ENCODE results near the gene ALDH1A1. TPM values are rescaled to one million over a fixed set of nuclear protein-coding genes. Genes with fewer than 3 reads are reported as not detected.

The ALDH1A1 gene
- total RNA-seq, 1 donor from 2014 or later, result 527 TPM

DNA sequence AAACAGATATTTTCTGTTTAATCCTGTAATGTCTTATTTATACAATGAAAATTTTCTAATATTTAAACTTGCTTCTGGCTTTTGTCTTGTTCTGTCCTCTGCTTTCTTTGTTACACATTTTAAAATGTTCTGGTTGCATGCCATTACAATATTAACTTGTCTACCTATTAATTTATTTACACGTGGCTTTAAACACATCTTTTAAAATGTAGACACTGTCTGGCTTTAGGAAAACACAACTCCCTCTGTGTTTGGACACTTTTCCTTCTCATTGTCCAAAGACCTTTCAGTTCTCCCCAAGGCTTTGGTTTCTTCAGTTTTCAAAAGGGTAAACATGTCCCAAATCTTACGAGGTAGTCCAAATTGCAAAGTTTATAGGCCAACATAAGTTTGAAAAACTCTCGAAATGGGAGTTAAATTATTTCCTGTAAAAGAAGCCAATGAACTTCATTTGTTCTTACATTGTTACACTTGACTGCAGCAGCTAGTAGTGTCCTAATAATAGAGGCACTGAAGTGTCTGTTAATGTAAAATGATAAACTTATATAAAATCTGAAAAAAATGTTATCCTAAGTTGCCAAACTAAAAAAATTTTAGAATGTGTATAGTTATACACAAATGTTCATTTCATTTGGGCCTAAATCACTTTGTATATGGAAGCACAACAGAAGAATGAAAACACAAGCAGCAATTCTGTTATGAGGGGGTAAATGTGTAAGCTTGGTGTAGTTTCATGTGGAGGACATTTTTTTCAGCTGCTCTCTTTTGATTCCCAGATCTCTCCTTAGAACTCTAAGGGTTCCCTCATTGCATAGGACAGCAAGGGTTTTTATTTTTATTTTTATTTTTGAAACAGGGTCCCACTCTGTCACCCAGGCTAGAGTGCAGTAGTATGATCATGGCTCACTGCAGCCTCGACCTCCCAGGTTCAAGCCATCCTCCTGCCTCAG lies 53.8 kb downstream of the ALDH1A1 start:
- DNase-seq (ENCODE audit: low spot score) (no peak), ATAC-seq (no peak)

GRCh38 chr9:72898360-72898759 lies 54.5 kb downstream of the ALDH1A1 start:
- ATAC-seq, result no peak
- DNase-seq (ENCODE audit: low spot score), result no peak

DNA sequence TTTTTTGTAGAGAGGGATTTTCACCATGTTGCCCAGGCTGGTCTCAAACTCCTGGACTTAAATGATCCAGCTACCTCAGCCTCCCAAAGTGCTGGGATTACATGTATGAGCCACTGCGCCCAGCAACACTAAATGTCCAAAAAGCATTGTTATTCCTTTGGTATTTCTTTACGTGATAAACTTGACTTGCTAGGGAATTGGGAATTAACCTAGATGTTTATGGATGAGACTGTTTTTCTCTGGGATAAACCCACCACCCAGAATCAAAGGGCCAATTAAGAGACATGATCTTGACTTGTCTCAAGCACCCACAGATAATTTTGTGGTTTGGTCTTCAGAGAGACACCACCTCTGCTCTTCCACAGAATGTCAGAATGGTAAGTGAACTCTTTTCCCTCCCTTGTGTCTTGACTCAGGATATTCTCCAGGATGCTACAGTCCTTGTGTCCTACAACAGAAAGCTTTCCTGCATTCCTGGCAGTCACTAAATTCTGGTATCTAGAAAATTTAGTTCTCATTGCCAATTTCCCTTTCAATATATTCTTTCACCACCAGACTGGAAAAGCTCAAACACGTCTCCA lies 55.7 kb downstream of the ALDH1A1 start:
- ATAC-seq (peak; percentile 18), DNase-seq (ENCODE audit: low spot score) (no peak)

DNA sequence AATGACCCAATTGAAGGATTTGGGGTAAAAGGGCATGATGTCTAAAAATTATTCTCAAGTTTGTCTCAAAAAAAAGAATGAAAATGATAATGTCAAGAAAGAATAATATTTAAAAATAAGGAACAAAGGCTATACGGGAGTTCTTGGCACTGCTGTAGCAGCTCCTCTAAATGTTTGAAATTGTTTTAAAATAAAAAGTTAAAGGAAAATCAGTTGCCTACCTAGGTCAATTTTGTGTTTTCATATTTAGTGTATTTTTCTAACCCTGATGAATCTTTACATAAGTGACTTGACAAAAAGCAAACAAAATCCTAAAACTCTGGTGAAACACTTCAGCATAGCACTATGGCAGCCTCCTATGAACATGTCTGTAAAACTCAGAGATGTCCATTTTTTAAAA lies 56.4 kb downstream of the ALDH1A1 start:
- DNase-seq (ENCODE audit: low spot score) (no peak), ATAC-seq (no peak)

GRCh38 chr9:72895122-72895521 lies 57.7 kb downstream of the ALDH1A1 start:
- DNase-seq (ENCODE audit: low spot score) (no peak), ATAC-seq (no peak)

DNA sequence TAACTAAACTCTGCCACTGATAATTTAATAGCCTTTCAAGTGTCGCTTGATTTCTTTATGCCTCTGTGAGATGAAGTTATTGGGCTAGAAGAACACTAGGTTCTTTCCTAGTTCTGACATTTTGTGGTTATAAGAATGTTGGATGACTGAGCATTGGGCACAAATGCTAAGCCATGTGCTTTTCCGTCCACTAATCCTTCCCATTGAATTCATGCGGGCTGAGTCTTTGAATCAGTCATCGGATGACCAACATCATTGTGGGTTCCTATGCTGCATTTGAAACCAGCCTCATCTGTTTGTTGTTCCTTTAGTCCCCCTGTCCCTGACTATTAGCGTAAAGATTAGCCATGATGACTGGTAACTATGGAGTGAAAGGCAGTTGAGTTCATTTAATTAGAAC lies 58.5 kb downstream of the ALDH1A1 start:
- ATAC-seq (no peak), DNase-seq (ENCODE audit: low spot score) (no peak)

- ATAC-seq, result no peak
- DNase-seq (ENCODE audit: low spot score), result no peak
Measured at GRCh38 chr9:72893437-72893836, 59.4 kb downstream of the ALDH1A1 start.

- peak; percentile 20 for ATAC-seq
- DNase-seq (ENCODE audit: low spot score), result no peak
Measured at GRCh38 chr9:72891043-72891442, 61.8 kb downstream of the ALDH1A1 start.

DNA sequence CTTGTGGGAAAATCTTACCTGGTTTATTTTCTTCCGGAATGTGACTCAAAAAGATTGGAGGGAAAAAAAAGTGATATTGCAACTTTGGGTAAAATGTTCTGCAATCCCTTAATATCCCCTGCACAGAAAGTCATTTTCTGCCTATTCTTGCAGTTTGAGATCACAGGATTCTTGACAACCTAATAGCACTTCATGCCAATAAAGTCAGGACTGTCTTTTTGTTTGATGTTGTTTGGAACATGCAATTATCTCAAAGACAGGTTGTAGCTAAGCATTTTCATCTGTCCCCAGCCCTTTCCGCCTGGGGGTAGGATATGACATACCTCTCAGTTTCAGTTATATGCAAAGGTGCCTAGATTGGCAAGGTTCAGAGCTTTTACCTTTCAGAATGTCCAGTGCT lies 63.9 kb downstream of the ALDH1A1 start:
- DNase-seq (ENCODE audit: low spot score) (no peak), ATAC-seq (no peak)

DNA sequence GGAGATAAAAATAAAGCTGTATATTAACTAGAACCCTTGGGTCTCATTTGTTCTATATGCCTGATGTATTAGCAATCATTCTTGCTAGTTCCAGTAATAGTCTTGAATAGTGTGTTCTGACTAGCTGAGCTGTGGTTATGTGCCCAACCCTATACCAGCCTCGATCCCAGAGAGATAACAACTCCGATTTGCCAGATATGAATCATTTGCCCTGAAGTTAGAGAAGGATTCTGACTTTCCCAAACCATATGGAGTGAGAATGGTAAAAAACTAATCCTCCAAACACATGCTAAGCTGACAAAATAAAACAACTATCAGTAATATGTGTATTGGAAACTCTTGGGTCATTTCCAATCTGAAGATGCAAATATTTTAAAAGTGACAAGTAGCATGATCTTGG lies 64.8 kb downstream of the ALDH1A1 start:
- no peak for DNase-seq (ENCODE audit: low spot score)
- no peak for ATAC-seq

GRCh38 chr9:72886386-72886785 lies 66.5 kb downstream of the ALDH1A1 start:
- no peak for DNase-seq (ENCODE audit: low spot score)
- ATAC-seq, result no peak

DNA sequence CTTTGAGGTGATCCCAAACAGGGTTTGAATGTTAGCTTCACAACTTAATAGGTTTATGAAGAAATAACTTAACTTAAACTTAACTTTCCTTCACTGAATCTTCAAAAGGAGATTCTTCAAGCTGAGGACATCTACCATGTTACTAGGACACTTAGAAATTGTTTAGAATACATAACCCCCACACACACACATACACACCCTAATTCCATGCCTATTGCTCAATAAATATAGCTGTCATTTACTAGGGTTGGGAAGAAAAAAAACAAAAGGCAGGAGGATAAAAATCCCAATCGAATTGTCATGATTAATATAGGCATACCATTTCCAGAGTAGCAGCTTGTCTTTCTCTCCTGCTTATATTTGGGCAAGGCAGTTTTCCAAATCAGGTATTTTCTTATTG lies 68.3 kb downstream of the ALDH1A1 start:
- no peak for ATAC-seq
- no peak for DNase-seq (ENCODE audit: low spot score)

DNA sequence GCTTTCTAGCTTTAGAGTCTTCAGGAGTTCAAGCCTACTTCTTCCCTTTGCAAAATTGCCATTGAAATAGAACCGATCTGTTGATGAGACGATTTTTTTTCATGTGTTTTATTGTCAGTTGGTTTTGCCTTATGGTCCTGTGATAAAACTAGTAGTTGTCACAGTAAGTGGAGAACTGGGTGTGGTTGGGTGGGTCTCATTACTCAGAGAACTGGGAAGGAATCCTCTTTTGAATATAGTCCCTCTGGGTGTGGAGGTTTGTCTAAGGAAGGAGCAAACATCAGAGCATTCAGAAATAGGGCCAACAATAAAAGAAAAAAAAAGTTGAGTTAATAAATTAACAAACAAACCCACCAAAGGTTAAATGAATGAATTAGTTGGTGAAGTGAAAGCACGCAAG lies 69.0 kb downstream of the ALDH1A1 start:
- ATAC-seq (no peak), DNase-seq (ENCODE audit: low spot score) (no peak)

DNA sequence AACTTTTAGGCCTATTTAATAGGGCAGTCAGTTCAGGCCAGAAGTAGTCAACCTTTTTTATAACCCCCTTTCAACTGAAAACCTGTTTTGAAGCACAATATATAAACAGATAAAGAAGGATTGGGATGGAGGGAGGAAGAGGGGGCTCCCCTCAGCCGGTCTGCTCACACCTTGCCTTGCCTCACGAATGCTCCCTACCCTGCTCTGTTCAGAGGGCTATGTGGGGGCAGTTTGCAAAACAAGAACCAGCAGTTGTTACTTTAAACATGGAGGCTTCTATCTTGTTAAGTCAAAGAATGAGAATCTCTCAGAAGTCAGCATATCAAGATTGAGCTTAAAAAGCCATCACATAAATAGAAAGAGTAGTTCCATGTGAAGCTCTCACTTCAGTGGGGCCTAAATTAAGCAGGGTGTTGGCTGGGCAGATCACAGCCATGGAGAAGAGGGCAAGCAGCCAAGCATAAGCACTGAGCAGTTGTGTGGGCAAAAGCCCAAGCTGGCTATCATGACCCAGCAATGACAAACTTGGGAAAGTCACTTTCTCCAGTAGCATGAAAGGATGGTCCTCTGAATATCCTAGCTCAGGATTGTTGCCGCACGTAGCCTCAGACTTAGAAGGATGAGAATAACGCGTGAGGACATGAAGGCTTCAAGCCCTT lies 70.6 kb downstream of the ALDH1A1 start:
- ATAC-seq (peak; percentile 83), DNase-seq (ENCODE audit: low spot score) (no peak)

DNA sequence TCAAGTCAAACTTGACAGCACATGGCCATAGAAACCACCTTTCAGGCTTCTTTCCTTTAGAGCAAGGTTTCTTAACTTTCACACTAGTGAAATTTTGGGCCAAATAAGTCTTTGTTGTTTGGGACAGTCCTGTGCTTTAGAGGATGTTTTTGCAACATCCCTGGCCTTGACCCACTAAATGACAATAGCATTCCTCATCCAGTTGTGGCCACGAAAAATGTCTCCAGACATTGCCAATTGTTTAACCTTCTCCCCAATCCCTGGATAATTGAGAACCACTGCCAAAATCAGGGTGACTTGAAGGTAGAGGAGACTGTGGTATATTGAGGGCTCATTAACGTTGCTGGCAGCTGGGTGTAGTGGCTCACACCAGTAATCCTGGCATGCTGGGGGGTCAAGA lies 72.0 kb downstream of the ALDH1A1 start:
- ATAC-seq (no peak), DNase-seq (ENCODE audit: low spot score) (no peak)

DNA sequence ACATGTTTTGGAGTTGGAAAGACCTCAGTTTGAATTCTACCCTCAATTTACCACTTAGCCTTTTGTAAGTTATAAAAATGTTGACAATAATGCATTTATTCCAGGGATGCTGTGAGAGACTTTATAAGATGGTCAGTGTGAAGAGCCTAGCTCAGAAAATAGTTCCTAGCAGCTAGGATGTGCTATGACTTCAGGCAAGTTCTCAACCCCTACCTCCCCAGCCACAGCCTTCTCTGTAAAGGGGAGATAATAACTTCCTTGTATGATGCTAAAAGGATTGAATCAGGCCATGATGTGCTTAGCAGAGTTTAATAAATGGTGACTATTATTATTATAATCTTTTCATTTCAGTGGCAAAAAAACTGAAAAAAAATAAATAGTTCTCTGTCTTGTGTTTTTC lies 77.6 kb downstream of the ALDH1A1 start:
- ATAC-seq, result no peak
- DNase-seq (ENCODE audit: low spot score), result no peak

DNA sequence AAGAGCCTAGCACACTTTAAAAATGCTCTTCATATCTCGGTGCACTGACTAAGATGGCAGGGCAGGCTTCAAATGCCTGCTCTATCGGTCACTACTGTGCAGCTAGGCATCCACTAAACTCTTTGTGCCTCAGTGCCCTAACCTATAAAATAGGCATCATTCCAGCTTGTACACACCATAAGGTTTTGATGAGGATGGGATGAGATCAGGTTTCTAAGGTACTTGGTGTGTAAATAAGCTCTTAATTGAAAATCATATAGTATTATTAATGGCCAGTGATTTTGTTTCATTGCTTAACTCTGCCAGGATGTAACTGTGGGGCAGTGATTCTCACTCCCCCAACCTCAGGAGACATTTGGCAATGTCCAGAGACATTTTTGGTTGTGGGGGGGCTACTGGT lies 78.5 kb downstream of the ALDH1A1 start:
- no peak for ATAC-seq
- DNase-seq (ENCODE audit: low spot score), result no peak

DNA sequence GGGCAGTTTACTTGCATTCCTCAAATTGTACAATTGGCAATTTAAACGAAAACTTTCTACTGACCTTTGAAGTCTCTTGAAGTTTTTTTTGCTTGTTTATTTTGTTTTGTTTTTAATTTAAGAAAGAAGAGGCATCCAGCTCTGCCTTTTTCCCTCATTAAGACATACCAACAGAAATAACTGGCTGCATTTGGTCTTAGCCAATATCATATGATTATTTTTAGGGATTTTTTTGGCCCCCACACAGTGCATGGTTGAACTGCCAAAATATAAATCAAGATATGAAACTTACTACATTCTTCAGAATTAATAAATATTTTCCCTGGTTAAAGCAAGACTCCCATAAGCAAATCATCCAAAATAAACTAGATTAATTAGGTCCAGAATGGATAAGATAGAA lies 79.4 kb downstream of the ALDH1A1 start:
- ATAC-seq, result no peak
- DNase-seq (ENCODE audit: low spot score), result no peak

GRCh38 chr9:72872718-72873117 lies 80.1 kb downstream of the ALDH1A1 start:
- DNase-seq (ENCODE audit: low spot score) (no peak), ATAC-seq (no peak)

DNA sequence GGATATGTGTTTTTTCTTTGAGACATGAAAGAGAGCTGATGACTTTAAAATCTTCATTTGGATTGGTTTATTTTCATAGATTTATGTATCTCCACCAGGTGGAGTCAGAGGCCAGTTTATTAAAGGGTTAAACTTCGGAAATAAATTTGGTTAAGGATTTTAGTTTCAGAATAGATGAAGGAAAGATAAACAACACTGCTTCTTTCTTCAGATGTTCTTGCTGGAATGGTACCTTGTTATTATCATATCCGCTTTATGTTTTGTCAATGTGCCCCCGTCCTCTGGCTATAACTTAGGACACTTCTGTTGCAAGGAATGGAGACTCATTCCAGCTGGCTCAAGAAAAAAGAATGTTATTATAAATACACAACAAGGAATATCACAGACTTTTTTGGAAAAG lies 81.2 kb downstream of the ALDH1A1 start:
- ATAC-seq (peak; percentile 39), DNase-seq (ENCODE audit: low spot score) (no peak)

DNA sequence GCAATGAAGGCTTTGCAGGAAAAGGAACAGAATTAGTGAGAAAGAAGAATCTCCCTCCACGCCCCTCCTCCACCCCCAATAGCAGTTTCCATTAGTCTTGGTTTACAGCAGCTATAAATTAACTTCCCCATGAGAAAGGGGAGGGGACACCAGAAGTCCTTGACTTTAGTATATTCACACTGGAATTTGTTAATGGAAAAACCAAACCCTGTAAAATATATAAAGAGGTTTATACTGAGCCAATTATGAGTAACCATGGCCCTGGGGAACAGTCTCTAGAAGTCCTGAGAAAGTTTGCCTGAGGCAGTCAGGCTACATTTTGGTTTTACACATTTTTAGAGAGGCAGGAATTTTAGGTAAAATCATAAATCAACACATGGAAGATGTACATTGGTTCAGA lies 88.5 kb downstream of the ALDH1A1 start:
- no peak for ATAC-seq
- no peak for DNase-seq (ENCODE audit: low spot score)

DNA sequence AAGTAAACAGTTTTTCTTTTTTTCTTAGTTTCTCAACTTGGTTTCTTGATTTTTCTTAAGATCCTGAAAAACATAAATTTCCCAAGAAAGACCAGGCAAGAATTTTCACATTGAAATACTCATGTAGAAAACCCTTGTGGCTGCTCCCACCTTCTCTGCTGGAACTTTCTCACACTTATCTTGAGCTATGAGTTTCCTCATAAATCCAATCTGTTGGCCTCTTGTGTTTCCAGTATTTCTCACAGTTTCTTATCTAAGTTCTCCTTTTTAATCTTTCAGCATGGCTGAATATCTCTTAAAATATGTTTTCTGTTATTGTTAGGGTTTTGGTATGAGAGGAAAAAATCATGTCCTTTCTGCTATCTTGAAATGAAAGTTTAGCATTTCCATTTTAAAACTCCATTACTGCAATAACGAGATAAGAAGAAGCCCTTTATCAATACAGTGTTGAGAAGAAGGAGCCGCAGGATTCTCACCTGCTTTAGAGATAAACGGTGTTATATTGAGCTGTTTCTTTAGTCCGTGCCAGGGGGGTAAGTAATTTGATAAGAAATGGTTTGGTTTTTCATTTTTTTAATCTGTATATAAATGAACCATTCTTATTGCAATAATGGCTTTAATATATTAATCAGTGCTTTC lies 89.3 kb downstream of the ALDH1A1 start:
- DNase-seq (ENCODE audit: low spot score), result no peak
- ATAC-seq, result no peak

All from left lobe of liver (tissue), 2 donors.